Effector memory CD4-positive, alpha-beta T cell (primary cell): ENCODE results near the gene FOXP1.

ENCODE experiments used
- DNase-seq, 3 donors: peaks; one replicate each; pipeline ENCODE4 v3.0.0-alpha.2; 2020
- H3K27ac ChIP-seq: 2 replicates; pipeline ENCODE4 v1.7.0; 2013; ENCODE audit warnings: mild to moderate bottlenecking, low read length, moderate library complexity; ENCODE audit not compliant: insufficient read depth, poor library complexity, severe bottlenecking
- H3K27me3 ChIP-seq: replicated peaks from 2 replicates; pipeline ENCODE4 v1.7.0; 2013; ENCODE audit warnings: mild to moderate bottlenecking, low read length; ENCODE audit not compliant: insufficient read depth, control insufficient read depth, poor library complexity, severe bottlenecking
- H3K36me3 ChIP-seq: 2 replicates; pipeline ENCODE4 v1.7.0; 2013; ENCODE audit warnings: mild to moderate bottlenecking, low read length, moderate library complexity; ENCODE audit not compliant: control insufficient read depth, insufficient read depth
- H3K4me1 ChIP-seq: 2 replicates; pipeline ENCODE4 v1.7.0; 2013; ENCODE audit warnings: low read length, mild to moderate bottlenecking; ENCODE audit not compliant: control insufficient read depth, insufficient read depth, poor library complexity, severe bottlenecking
- H3K4me3 ChIP-seq: 2 replicates; pipeline ENCODE4 v1.7.0; 2013; ENCODE audit warnings: low read length, low read depth, mild to moderate bottlenecking; ENCODE audit not compliant: insufficient read depth, poor library complexity, severe bottlenecking
- H3K9me3 ChIP-seq: 2 replicates; pipeline ENCODE4 v1.7.0; 2013; ENCODE audit warnings: mild to moderate bottlenecking, low read length, moderate library complexity; ENCODE audit not compliant: control insufficient read depth

FOXP1 gene

DNA sequence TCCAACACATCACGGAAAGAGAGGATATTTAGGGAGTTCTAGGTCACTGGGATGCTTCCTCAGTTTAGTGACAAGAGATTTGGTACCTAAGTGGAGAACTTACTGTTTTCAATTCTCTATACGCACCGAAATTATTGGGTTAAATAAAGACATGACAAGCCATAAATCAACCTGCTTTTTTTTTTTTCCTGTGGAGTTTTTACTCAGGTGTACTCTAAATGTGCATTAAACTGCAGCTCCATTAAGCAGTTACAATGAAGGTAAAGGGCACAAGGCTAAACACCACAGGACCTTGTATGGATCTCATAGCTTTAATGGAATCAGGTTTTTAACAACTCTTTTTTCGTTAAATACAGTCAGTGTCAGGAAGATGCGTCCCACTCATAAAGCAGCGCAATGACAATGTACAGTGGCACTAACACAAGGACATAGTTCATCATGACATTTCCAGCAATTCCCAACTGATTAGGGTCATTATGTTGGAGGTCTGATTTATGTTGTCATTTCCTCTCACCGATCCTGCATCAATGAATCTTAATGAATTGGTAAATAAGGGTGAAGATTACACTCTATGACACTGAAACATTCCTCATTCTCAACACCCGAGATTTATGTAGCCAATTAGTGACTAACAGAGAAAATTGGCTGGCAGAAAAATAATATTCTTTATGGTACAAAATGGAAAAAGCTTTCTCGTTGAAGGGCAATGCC, 355.2 kb downstream of the FOXP1 start:
- H3K9me3 ChIP-seq, result no peaks in the 10 kb centered on the region
- H3K4me1 ChIP-seq, result peaks cover 11% of the 10 kb centered on the region
- no peaks in the 10 kb centered on the region for H3K27me3 ChIP-seq
- no peak for DNase-seq
- H3K27ac ChIP-seq, result no peak overlapping the region
- H3K36me3 ChIP-seq, result no peaks in the 10 kb centered on the region
- H3K4me3 ChIP-seq, result no peak overlapping the region

- H3K4me3 ChIP-seq, result peak overlapping the region; percentile 37
- H3K36me3 ChIP-seq, result no peaks in the 10 kb centered on the region
- H3K4me1 ChIP-seq, result peaks cover 11% of the 10 kb centered on the region
- no peaks in the 10 kb centered on the region for H3K27me3 ChIP-seq
- H3K9me3 ChIP-seq, result no peaks in the 10 kb centered on the region
- DNase-seq, result no peak
- H3K27ac ChIP-seq, result peak overlapping the region; percentile 46
Measured at GRCh38 chr3:71227270-71227661, 356.3 kb downstream of the FOXP1 start.

DNA sequence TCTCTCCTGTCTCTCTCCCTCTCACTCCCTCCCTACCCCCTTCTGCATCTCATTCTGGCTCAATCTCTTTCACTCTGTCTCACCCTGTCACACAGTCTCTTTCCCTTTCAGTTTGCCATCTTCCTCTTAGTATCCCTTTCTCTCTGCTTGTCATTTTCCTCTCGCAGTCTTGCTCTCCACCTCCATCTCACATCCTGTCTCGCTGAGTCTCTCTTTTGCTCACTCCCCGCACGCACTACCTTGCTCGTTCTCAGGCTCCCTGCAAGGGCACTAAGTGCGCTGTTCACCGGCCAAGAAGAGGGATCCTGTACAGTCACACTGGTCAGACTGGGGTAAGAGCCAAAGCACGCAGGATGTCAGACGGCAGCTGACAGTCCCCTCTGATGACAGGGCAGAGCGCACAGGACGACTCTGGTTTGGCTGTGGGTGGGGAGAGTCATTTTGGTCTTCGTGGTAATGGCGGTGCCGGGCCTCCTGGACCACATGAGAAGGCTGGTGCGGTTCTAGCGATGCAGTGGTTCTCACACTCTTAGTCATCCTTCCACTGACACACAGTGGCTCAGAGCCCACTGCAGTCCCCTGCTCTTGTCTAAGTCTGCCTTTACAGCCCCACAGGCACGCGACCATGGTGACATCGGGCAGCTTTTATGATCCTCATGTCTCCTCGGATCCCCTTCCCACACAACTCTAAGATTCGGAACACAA, 356.8 kb downstream of the FOXP1 start:
- Histone ChIP-seq H3K27ac (peak overlapping the region; percentile 46), H3K4me3 (peak overlapping the region; percentile 37), H3K36me3 (no peaks in the 10 kb centered on the region), H3K9me3 (no peaks in the 10 kb centered on the region), H3K4me1 (peaks cover 11% of the 10 kb centered on the region), H3K27me3 (no peaks in the 10 kb centered on the region)
- peak; percentile 34 to 74 (median 64) for DNase-seq

GRCh38 chr3:71225951-71226564, 357.5 kb downstream of the FOXP1 start:
- H3K9me3 ChIP-seq, result no peaks in the 10 kb centered on the region
- DNase-seq, result no peak
- peaks cover 11% of the 10 kb centered on the region for H3K4me1 ChIP-seq
- H3K27me3 ChIP-seq, result no peaks in the 10 kb centered on the region
- H3K4me3 ChIP-seq, result peak overlapping the region; percentile 37
- H3K36me3 ChIP-seq, result no peaks in the 10 kb centered on the region
- H3K27ac ChIP-seq, result peak overlapping the region; percentile 46

DNA sequence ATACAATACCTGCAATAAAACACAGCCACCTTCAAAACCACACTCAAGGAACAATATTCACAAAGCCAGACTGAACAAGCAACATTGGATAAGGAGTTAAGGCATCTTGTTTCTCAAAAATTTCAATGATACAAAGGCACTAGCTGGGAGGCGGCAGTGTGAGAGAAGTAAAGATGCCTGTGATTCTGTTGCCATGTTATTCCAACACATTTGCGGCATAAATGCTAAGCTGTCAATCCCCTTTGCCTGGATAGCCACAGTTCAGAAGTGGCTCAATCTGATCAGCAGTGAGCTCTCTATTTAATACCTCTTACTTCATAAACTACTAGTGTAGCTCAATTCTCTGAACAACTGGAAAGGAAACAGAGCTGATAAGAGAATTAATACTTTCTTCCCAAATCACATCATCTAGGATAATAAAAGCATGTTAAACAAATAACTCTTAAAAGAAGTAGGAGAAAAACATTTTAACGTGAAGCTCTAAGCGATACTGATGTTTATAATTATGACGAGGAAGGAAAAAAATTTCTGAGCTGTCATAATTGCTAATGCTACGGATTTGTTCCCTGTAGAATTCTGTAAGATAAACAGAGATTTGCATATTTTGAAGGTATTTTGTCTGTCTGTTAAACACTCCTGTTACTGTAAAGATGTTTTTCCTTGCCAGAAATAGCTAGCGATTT, 358.4 kb downstream of the FOXP1 start:
- H3K27me3 ChIP-seq, result no peaks in the 10 kb centered on the region
- no peak overlapping the region for H3K4me3 ChIP-seq
- no peaks in the 10 kb centered on the region for H3K9me3 ChIP-seq
- no peaks in the 10 kb centered on the region for H3K36me3 ChIP-seq
- H3K4me1 ChIP-seq, result peaks cover 11% of the 10 kb centered on the region
- no peak overlapping the region for H3K27ac ChIP-seq
- DNase-seq, result no peak

DNA sequence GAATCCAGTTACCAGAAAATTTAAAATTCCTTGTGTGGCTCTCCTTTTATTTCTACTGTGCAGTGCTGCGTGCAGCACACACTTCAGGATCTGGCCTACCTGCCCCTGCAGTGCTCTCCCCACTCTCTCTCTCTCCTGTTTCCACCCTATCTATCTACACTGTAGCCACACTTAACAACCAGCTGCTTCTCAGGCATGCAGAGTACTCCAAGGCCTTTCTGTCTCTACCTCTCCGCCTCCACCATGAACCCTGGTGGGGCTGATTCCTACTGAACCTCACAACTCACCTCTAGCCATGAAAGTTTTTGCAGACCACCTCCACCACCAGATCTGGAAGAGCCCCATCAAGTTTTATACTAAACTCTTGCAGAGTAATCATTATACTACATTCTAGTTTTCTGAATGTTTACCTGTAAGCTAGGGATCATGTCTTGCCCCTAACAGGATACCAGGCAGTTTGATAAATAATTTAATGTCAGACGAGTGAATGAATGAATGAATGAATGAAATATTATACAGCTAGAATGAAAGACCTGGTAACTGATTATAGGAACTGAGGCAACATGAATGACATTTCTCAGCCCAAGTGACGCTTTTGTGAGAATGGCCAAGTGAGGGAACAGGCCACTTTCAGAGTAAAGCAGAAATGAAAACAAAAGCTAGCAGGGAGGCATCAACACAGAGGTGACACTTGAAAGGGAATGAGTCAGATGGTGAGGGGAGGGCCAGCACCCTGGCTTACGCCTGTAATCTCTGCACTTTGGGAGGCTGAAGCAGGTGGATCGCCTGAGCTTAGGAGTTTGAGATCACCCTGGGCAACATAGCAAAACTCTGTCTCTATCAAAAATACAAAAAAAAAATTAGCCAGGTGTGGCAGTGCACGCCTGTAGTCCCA, 363.5 kb downstream of the FOXP1 start:
- H3K4me3 ChIP-seq, result no peak overlapping the region
- H3K27ac ChIP-seq, result no peak overlapping the region
- H3K4me1 ChIP-seq, result no peaks in the 10 kb centered on the region
- H3K9me3 ChIP-seq, result no peaks in the 10 kb centered on the region
- DNase-seq, result no peak
- H3K36me3 ChIP-seq, result no peaks in the 10 kb centered on the region
- no peaks in the 10 kb centered on the region for H3K27me3 ChIP-seq

DNA sequence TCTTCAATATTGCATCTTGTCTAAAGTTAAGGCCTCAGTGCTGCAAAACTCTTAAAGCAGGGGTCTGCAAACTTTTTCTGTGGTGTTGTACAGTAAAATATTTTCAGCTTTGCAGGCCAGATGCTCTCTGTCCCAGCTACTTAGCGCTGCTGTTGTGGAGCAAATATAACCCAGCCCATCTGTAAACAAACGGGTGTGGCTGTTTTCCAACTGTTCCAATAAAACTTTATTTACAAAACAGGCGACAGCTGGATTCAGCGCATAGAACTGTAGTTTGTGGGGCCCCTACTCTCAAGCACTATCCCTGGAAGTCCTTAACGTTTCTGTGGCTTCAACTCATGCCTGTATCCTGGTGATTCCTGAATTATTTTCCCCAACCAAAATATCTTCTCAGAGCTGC, 365.0 kb downstream of the FOXP1 start:
- Histone ChIP-seq H3K27ac (no peak overlapping the region), H3K36me3 (no peaks in the 10 kb centered on the region), H3K9me3 (no peaks in the 10 kb centered on the region), H3K4me3 (no peak overlapping the region), H3K4me1 (no peaks in the 10 kb centered on the region), H3K27me3 (no peaks in the 10 kb centered on the region)
- no peak for DNase-seq

GRCh38 chr3:71217640-71218222, 365.8 kb downstream of the FOXP1 start:
- H3K9me3 ChIP-seq, result no peaks in the 10 kb centered on the region
- no peak overlapping the region for H3K4me3 ChIP-seq
- no peak for DNase-seq
- no peaks in the 10 kb centered on the region for H3K27me3 ChIP-seq
- no peaks in the 10 kb centered on the region for H3K36me3 ChIP-seq
- H3K27ac ChIP-seq, result no peak overlapping the region
- no peaks in the 10 kb centered on the region for H3K4me1 ChIP-seq

DNA sequence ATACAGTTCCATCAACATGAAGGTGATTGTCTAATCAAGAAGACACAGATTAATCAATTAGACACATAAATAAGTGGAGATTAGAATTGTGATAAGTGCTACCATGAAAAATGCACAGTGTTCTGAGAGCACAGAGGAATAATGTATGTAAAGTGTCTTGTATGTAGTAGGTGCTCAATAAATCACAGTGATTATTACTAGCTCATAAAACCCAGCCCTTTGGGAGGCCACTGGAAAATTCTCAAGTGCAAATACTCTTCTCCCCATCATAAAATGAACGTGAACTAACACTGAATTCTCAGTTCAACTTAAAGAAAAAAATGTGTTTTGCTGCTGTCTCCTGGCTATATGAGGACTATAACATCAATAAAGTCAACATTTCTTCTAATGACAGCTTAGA, 368.2 kb downstream of the FOXP1 start:
- DNase-seq, result no peak
- Histone ChIP-seq H3K4me1 (no peaks in the 10 kb centered on the region), H3K27ac (no peak overlapping the region), H3K36me3 (no peaks in the 10 kb centered on the region), H3K9me3 (no peaks in the 10 kb centered on the region), H3K27me3 (no peaks in the 10 kb centered on the region), H3K4me3 (no peak overlapping the region)
